Measurements from ENCODE around the gene NEXN. TPM values are rescaled to one million over a fixed set of nuclear protein-coding genes. Genes with fewer than 3 reads are reported as not detected.
A peak's percentile ranks its signal among the peaks of the same experiment; 100 is the strongest.

The NEXN gene
- total RNA-seq, 2 experiments from 2014 or later: 0.51 to 0.57 TPM

GRCh38 chr1:77951328-77951727 is 62.9 kb downstream of the NEXN start:
- no peak for DNase-seq
- POLR2A ChIA-PET: no interaction called here
- Mint-ChIP-seq H3K27ac (peak overlapping the region; percentile 55), H3K4me1 (ENCODE audit: low read depth) (peaks cover 34% of the 10 kb centered on the region), H3K4me3 (no peak overlapping the region), H3K27me3 (no peaks in the 10 kb centered on the region), H3K36me3 (peaks cover 51% of the 10 kb centered on the region), H3K9me3 (no peaks in the 10 kb centered on the region)
- intact Hi-C loops (cut with micrococcal nuclease): no loop called here
- CTCF ChIA-PET: no interaction called here

GRCh38 chr1:77953907-77954306 is 65.5 kb downstream of the NEXN start:
- Mint-ChIP-seq H3K36me3 (peaks cover 46% of the 10 kb centered on the region), H3K27ac (no peak overlapping the region), H3K4me3 (no peak overlapping the region), H3K27me3 (no peaks in the 10 kb centered on the region), H3K4me1 (ENCODE audit: low read depth) (peaks cover 28% of the 10 kb centered on the region), H3K9me3 (no peaks in the 10 kb centered on the region)
- intact Hi-C loops (cut with micrococcal nuclease): no loop called here
- CTCF ChIA-PET: no interaction called here
- POLR2A ChIA-PET: no interaction called here
- DNase-seq: no peak

GRCh38 chr1:77954521-77954920 is 66.1 kb downstream of the NEXN start:
- Mint-ChIP-seq H3K27me3 (no peaks in the 10 kb centered on the region), H3K4me1 (ENCODE audit: low read depth) (peaks cover 28% of the 10 kb centered on the region), H3K9me3 (no peaks in the 10 kb centered on the region), H3K27ac (no peak overlapping the region), H3K4me3 (no peak overlapping the region), H3K36me3 (peaks cover 49% of the 10 kb centered on the region)
- CTCF ChIA-PET: interaction anchor here (0.6 kb wide), 1 partner anchor 201 kb away, joined by 3 read pairs; no protein-coding TSS in a partner anchor
- POLR2A ChIA-PET: interaction anchor here (1.5 kb wide), 1 partner anchor 24 kb away, joined by 5 read pairs; the partner anchor contains the start of gene FUBP1
- intact Hi-C loops (cut with micrococcal nuclease): no loop called here
- no peak for DNase-seq

- no peak for DNase-seq
- H3K9me3 Mint-ChIP-seq: no peaks in the 10 kb centered on the region
- no peaks in the 10 kb centered on the region for H3K27me3 Mint-ChIP-seq
- peaks cover 56% of the 10 kb centered on the region for H3K36me3 Mint-ChIP-seq
- ChIA-PET CTCF (no interaction called here), POLR2A (interaction anchor here (1.5 kb wide), 1 partner anchor 23 kb away, joined by 5 read pairs; the partner anchor contains the start of gene FUBP1)
- intact Hi-C loops (cut with micrococcal nuclease): no loop called here
- no peak overlapping the region for H3K27ac Mint-ChIP-seq
- H3K4me3 Mint-ChIP-seq: no peak overlapping the region
- peaks cover 26% of the 10 kb centered on the region for H3K4me1 Mint-ChIP-seq (ENCODE audit: low read depth)
These were observed 67.3 kb downstream of the NEXN start for GRCh38 chr1:77955709-77956108.

- H3K9me3 Mint-ChIP-seq: no peaks in the 10 kb centered on the region
- H3K36me3 Mint-ChIP-seq: peaks cover 59% of the 10 kb centered on the region
- intact Hi-C loops (cut with micrococcal nuclease): no loop called here
- peaks cover 26% of the 10 kb centered on the region for H3K4me1 Mint-ChIP-seq (ENCODE audit: low read depth)
- ChIA-PET CTCF (no interaction called here), POLR2A (interaction anchor here (1.2 kb wide), 1 partner anchor 48 kb away, joined by 4 read pairs; the partner anchor contains the start of gene DNAJB4)
- no peak overlapping the region for H3K4me3 Mint-ChIP-seq
- DNase-seq: no peak
- no peaks in the 10 kb centered on the region for H3K27me3 Mint-ChIP-seq
- H3K27ac Mint-ChIP-seq: no peak overlapping the region
These were observed 68.0 kb downstream of the NEXN start for GRCh38 chr1:77956464-77956863.

- Mint-ChIP-seq H3K27me3 (no peaks in the 10 kb centered on the region), H3K4me1 (ENCODE audit: low read depth) (peaks cover 31% of the 10 kb centered on the region), H3K36me3 (peaks cover 68% of the 10 kb centered on the region), H3K4me3 (no peak overlapping the region), H3K27ac (peak overlapping the region; percentile 2), H3K9me3 (no peaks in the 10 kb centered on the region)
- no peak for DNase-seq
- ChIA-PET CTCF (no interaction called here), POLR2A (no interaction called here)
- intact Hi-C loops (cut with micrococcal nuclease): no loop called here
These were observed 70.0 kb downstream of the NEXN start for GRCh38 chr1:77958391-77958790.

- H3K27ac Mint-ChIP-seq: peak overlapping the region; percentile 2
- no peak overlapping the region for H3K4me3 Mint-ChIP-seq
- no peaks in the 10 kb centered on the region for H3K9me3 Mint-ChIP-seq
- intact Hi-C loops (cut with micrococcal nuclease): no loop called here
- CTCF ChIA-PET: no interaction called here
- H3K4me1 Mint-ChIP-seq (ENCODE audit: low read depth): peaks cover 31% of the 10 kb centered on the region
- no peaks in the 10 kb centered on the region for H3K27me3 Mint-ChIP-seq
- peaks cover 69% of the 10 kb centered on the region for H3K36me3 Mint-ChIP-seq
- no peak for DNase-seq
- POLR2A ChIA-PET: no interaction called here
These were observed 70.4 kb downstream of the NEXN start for GRCh38 chr1:77958850-77959249.

- H3K4me1 Mint-ChIP-seq (ENCODE audit: low read depth): peaks cover 37% of the 10 kb centered on the region
- H3K9me3 Mint-ChIP-seq: no peaks in the 10 kb centered on the region
- intact Hi-C loops (cut with micrococcal nuclease): loop anchor here (2.0 to 5.0 kb wide), 2 partner anchors 15 to 41 kb away; partner anchors contain the start of gene DNAJB4
These were observed 73.0 kb downstream of the NEXN start for GRCh38 chr1:77961392-77961791.

GRCh38 chr1:77966291-77966690 is 77.9 kb downstream of the NEXN start:
- Mint-ChIP-seq H3K9me3 (no peaks in the 10 kb centered on the region), H3K4me1 (ENCODE audit: low read depth) (peaks cover 54% of the 10 kb centered on the region), H3K36me3 (peaks cover 59% of the 10 kb centered on the region), H3K27me3 (no peaks in the 10 kb centered on the region), H3K27ac (peak overlapping the region; percentile 61), H3K4me3 (no peak overlapping the region)
- intact Hi-C loops (cut with micrococcal nuclease): no loop called here
- DNase-seq: no peak
- ChIA-PET CTCF (interaction anchor here (0.6 kb wide), 1 partner anchor 31 kb away, joined by 3 read pairs; no protein-coding TSS in a partner anchor), POLR2A (interaction anchor here (0.7 to 1.8 kb wide), 3 partner anchors 9 to 38 kb away, joined by 4 to 6 read pairs (median 6); partner anchors contain the start of genes DNAJB4 and FUBP1)

More at GRCh38 chr1:77961392-77961791, 73.0 kb downstream of the NEXN start:
- CTCF ChIA-PET: no interaction called here
- Mint-ChIP-seq H3K27ac (peak overlapping the region; percentile 58), H3K4me3 (no peak overlapping the region), H3K36me3 (peaks cover 69% of the 10 kb centered on the region), H3K27me3 (no peaks in the 10 kb centered on the region)
- POLR2A ChIA-PET: no interaction called here
- no peak for DNase-seq

GRCh38 chr1:77970192-77970591 is 81.8 kb downstream of the NEXN start:
- Mint-ChIP-seq H3K36me3 (peaks cover 44% of the 10 kb centered on the region), H3K4me3 (no peak overlapping the region), H3K27ac (no peak overlapping the region), H3K9me3 (no peaks in the 10 kb centered on the region), H3K4me1 (ENCODE audit: low read depth) (peaks cover 58% of the 10 kb centered on the region), H3K27me3 (no peaks in the 10 kb centered on the region)
- CTCF ChIA-PET: no interaction called here
- intact Hi-C loops (cut with micrococcal nuclease): loop anchor here (10.0 kb wide), 1 partner anchor 655 kb away; the partner anchor contains the start of gene IFI44L
- POLR2A ChIA-PET: interaction anchor here (0.6 kb wide), 1 partner anchor 65 kb away, joined by 5 read pairs; no protein-coding TSS in a partner anchor
- no peak for DNase-seq

- Mint-ChIP-seq H3K9me3 (no peaks in the 10 kb centered on the region), H3K36me3 (peaks cover 41% of the 10 kb centered on the region), H3K4me1 (ENCODE audit: low read depth) (peaks cover 61% of the 10 kb centered on the region), H3K27ac (no peak overlapping the region), H3K4me3 (peak overlapping the region; percentile 23), H3K27me3 (no peaks in the 10 kb centered on the region)
- CTCF ChIA-PET: interaction anchor here (1.0 kb wide), 1 partner anchor 142 kb away, joined by 5 read pairs; no protein-coding TSS in a partner anchor
- intact Hi-C loops (cut with micrococcal nuclease): loop anchor here (10.0 kb wide), 1 partner anchor 653 kb away; the partner anchor contains the start of gene IFI44L
- POLR2A ChIA-PET: no interaction called here
- DNase-seq: no peak
These were observed 83.7 kb downstream of the NEXN start for GRCh38 chr1:77972080-77972479.

- Mint-ChIP-seq H3K4me3 (peak overlapping the region; percentile 68), H3K9me3 (no peaks in the 10 kb centered on the region), H3K4me1 (ENCODE audit: low read depth) (peaks cover 44% of the 10 kb centered on the region), H3K27ac (peak overlapping the region; percentile 83), H3K36me3 (peaks cover 25% of the 10 kb centered on the region), H3K27me3 (no peaks in the 10 kb centered on the region)
- no peak for DNase-seq
- CTCF ChIA-PET: interaction anchor here (0.9 to 1.6 kb wide), 4 partner anchors 11 to 292 kb away, joined by 3 to 8 read pairs (median 4); no protein-coding TSS in a partner anchor
- POLR2A ChIA-PET: interaction anchor here (1.1 to 10.1 kb wide), 4 partner anchors 10 to 292 kb away, joined by 3 to 297 read pairs (median 5); partner anchors contain the start of genes DNAJB4 and ZZZ3
- intact Hi-C loops (cut with micrococcal nuclease): loop anchor here (5.0 to 10.0 kb wide), 2 partner anchors 148 to 649 kb away; partner anchors contain the start of gene IFI44L
These were observed 87.0 kb downstream of the NEXN start for GRCh38 chr1:77975386-77975785.

All from activated CD4-positive, alpha-beta memory T cell treated with anti-CD3 and anti-CD28 coated beads for 36 hours (primary cell).